ENCODE results near the gene THSD4. TPM values are rescaled to one million over a fixed set of nuclear protein-coding genes. Genes with fewer than 3 reads are reported as not detected.

THSD4 gene
- total and polyA plus RNA-seq, 2 of the 8 experiments (the other 6 are each of a cell fraction or from before 2014, with no cell fraction given) = 2.5 to 6.2 TPM

- Histone ChIP-seq H3K14ac (ENCODE audit: insufficient read length) (no peak overlapping the region), H3K4me3 (ENCODE audit: extremely low read depth in 1 of 4, insufficient read depth in 2 of 4, low read depth in 3 of 4, low read length in 4 of 4) (no peak overlapping the region), H3K27me3 (replicated peaks in 1 of 4; ENCODE audit: control insufficient read depth in 3 of 4, extremely low read depth in 1 of 4, insufficient read depth in 3 of 4, low read length in 3 of 4) (no peaks in the 10 kb centered on the region), H2BK20ac (ENCODE audit: low read length) (no peak overlapping the region), H2BK12ac (ENCODE audit: low read depth, low read length) (no peak overlapping the region), H2BK15ac (ENCODE audit: low read length) (no peak overlapping the region), H3K9me3 (ENCODE audit: insufficient read depth in 2 of 2, low read depth in 1 of 2, low read length in 1 of 2) (no peaks in the 10 kb centered on the region), H3K4me1 (replicated peaks in 1 of 4; ENCODE audit: control insufficient read depth in 3 of 4, insufficient read depth in 4 of 4, low read length in 3 of 4) (peaks cover 0 to 6% (median 0%) of the 10 kb centered on the region in 4 experiments; a peak in 3 of 7 replicates), H3K27ac (ENCODE audit: low read depth, low read length) (no peak overlapping the region), H3K4me2 (ENCODE audit: insufficient read depth in 1 of 2, low read depth in 2 of 2, low read length in 2 of 2) (no peak overlapping the region), H4K20me1 (replicated peaks in 1 of 2; ENCODE audit: control insufficient read depth in 1 of 2, insufficient read depth in 2 of 2, low read length in 2 of 2) (no peaks in the 10 kb centered on the region), H3K79me1 (ENCODE audit: low read depth, low read length) (no peaks in the 10 kb centered on the region), H2AFZ (ENCODE audit: low read length) (no peak overlapping the region), H3K9ac (replicated peaks in 1 of 4; ENCODE audit: extremely low read depth in 1 of 4, low read depth in 3 of 4, low read length in 3 of 4) (no peak overlapping the region), H4K5ac (ENCODE audit: insufficient read length, low read depth, low read length) (no peak overlapping the region), H2AK5ac (ENCODE audit: low read depth, low read length) (no peak overlapping the region), H4K91ac (replicated peaks; ENCODE audit: insufficient read length, low read length) (no peak overlapping the region), H3K23me2 (ENCODE audit: low read depth, low read length) (no peaks in the 10 kb centered on the region), H4K8ac (ENCODE audit: extremely low read depth, insufficient read depth, low read length) (no peak overlapping the region), H3K56ac (replicated peaks; ENCODE audit: insufficient read length, low read depth, low read length) (no peak overlapping the region), H3K4ac (replicated peaks; ENCODE audit: insufficient read length, low read depth, low read length) (no peak overlapping the region), H2BK120ac (replicated peaks; ENCODE audit: low read depth, low read length) (no peak overlapping the region), H3K36me3 (ENCODE audit: control insufficient read depth in 2 of 4, insufficient read depth in 4 of 4, low read length in 3 of 4) (no peaks in the 10 kb centered on the region), H2BK5ac (ENCODE audit: low read depth, low read length) (no peak overlapping the region), H3K23ac (ENCODE audit: insufficient read length) (no peak overlapping the region), H3K79me2 (ENCODE audit: control insufficient read depth in 1 of 2, insufficient read depth in 2 of 2, low read length in 2 of 2) (no peaks in the 10 kb centered on the region), H3K18ac (ENCODE audit: extremely low read depth, low read length) (no peak overlapping the region)
- FAIRE-seq = no peak
- 83% methylated on average over 3 of the region's 3 CpGs; no CpG with 5 or more reads in 1 of the 2 experiments for WGBS, 2 experiments (ENCODE audit: extremely low coverage in 1 of 2, insufficient coverage in 1 of 2, insufficient read length in 1 of 2, insufficient replicate concordance in 2 of 2, low coverage in 1 of 2, low lambda C conversion rate in 2 of 2, missing lambda C conversion rate in 1 of 2)
- no peak for DNase-seq (ENCODE audit: low read depth in 1 of 2, low spot score in 2 of 2)
- ChIA-PET POLR2A (ENCODE audit: partially characterized antibody) (no interaction called here), CTCF (ENCODE audit: partially characterized antibody) (interaction anchor here (0.9 to 6.7 kb wide), 3 partner anchors 53 to 77 kb away, joined by 3 to 33 read pairs (median 4); no protein-coding TSS in a partner anchor)
- TF ChIP-seq TAF1 (IDR thresholded peaks at IDR 0.05; ENCODE audit: low read depth, low read length) = no peak
- no peak for TF ChIP-seq CTCF (IDR thresholded peaks at IDR 0.05; ENCODE audit: control extremely low read depth in 1 of 3, insufficient read depth in 1 of 3, low read depth in 1 of 3, low read length in 3 of 3)
- TF ChIP-seq GTF2F1 (IDR thresholded peaks at IDR 0.05; ENCODE audit: borderline replicate concordance, low read depth, low read length) = no peak
- no peak for TF ChIP-seq POU5F1 (IDR thresholded peaks at IDR 0.05; ENCODE audit: low read depth, low read length)
- TF ChIP-seq KDM5A (IDR thresholded peaks at IDR 0.05; ENCODE audit: low read length) = no peak
Observed at GRCh38 chr15:71530116-71530515, 414.8 kb downstream of the THSD4 start.

Measured in H1 (cell line).